ENCODE data around the gene TPP1.

TPP1 gene

DNA sequence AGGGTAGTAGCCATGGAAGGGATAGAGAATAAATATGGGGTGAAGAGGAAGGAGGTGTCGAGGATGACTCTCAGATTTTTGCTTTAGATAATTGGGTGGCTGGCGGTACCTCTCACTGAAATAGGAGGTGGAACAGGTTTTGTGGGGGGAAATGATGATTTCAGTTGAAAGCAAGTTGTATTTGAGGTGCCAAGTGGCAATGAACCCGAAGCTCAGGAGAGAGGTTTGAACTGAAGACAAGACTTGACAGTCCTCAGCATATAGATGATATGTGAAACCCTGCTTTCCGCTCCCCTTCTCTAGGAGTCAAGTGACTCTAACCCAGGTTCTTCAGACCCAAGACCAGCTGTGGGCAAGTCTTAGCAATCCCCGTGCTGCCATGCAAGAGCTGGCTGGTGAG lies 49.5 kb downstream of the TPP1 start:
- FAIRE-seq: no peak
- no peak for TF ChIP-seq POLR2A (IDR thresholded peaks at IDR 0.05; ENCODE audit: low read depth, low read length)
- no peak for DNase-seq (ENCODE audit: insufficient read length, low spot score)

DNA sequence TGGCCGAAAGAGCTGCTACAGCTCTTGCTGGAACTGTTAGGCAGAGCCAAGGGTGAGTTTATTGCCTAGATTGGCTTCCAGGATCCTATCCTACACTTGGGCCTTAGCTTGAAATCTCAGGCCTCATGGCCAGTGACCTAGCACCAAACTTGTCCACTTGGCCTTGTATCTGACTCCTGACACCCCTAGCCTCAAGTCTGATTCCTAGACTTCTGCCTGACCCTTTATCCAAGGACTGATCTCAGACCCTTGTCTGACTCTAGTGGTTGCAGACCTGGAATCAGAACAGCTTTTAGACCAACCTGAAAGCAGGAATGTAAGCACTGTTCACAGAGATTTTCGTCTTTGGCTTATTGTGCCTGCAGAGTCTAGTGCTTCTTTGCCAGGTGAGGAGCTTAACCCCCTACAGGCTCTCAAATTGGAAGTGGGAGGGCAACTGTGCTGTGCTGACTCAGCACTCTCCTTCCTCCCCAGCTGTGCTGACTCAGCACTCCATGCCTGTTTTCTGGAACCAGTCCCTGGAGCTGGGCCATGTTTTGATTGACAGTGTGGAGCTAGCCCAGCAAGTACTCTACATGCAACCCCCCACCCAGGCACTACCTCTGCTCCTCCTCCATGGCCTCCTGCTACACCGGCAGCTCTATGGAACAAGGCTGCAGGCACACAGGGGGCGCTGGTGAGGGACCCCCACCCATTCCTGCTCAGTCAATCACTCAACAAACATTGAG lies 50.9 kb downstream of the TPP1 start:
- DNase-seq (ENCODE audit: insufficient read length, low spot score) (peak; percentile 62), FAIRE-seq (no peak)
- no peak for TF ChIP-seq POLR2A (IDR thresholded peaks at IDR 0.05; ENCODE audit: low read depth, low read length)

DNA sequence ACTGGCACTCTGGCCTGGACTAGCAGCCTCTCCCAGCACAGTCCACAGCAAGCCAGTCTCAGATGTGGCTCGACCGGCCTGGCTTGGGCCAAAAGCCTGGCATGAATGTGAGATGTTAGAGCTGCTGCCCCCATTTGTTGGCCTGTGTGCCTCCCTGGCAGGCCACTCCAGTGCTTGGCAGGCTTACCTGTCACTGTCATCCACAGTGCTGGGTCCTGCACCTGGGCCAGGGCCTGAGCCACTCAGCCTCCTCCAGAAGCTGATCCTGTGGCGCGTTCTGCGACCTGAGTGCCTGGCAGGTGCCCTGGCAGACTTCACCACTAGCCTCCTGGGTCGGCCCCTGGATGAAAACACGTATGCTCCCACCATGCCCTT lies 51.9 kb downstream of the TPP1 start:
- DNase-seq (ENCODE audit: insufficient read length, low spot score) (no peak), FAIRE-seq (no peak)
- TF ChIP-seq POLR2A (IDR thresholded peaks at IDR 0.05; ENCODE audit: low read depth, low read length): no peak

DNA sequence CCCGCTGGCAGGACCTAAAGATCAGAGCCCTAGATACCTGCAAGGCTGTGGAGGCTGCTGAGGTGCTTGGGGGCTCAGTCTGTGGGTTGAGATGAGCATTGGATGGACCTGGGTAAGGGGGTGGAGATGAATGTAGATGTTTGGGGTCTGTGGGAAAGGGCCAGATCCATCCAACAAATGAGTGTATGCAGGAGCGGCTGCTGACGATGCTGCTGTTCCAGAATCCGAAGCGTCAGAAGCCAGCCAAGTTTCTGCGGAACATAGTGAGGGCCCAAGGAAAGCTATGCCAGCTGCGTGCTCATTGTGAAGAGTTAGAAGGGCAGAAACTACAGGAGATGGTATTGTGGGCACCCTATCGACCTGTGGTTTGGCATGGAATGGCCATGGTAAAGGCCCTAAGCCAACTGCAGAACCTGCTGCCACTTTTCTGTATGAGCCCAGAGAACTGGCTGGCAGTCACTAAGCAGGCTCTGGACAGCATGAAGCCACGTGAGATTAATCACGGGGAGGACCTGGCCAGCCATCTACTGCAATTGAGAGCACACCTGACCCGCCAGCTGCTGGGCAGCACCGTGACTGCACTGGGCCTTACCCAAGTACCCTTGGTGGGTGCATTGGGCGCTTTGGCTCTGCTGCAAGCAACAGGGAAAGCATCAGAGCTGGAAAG lies 52.4 kb downstream of the TPP1 start:
- no peak for DNase-seq (ENCODE audit: insufficient read length, low spot score)
- TF ChIP-seq POLR2A (IDR thresholded peaks at IDR 0.05; ENCODE audit: low read depth, low read length): no peak
- FAIRE-seq: no peak

DNA sequence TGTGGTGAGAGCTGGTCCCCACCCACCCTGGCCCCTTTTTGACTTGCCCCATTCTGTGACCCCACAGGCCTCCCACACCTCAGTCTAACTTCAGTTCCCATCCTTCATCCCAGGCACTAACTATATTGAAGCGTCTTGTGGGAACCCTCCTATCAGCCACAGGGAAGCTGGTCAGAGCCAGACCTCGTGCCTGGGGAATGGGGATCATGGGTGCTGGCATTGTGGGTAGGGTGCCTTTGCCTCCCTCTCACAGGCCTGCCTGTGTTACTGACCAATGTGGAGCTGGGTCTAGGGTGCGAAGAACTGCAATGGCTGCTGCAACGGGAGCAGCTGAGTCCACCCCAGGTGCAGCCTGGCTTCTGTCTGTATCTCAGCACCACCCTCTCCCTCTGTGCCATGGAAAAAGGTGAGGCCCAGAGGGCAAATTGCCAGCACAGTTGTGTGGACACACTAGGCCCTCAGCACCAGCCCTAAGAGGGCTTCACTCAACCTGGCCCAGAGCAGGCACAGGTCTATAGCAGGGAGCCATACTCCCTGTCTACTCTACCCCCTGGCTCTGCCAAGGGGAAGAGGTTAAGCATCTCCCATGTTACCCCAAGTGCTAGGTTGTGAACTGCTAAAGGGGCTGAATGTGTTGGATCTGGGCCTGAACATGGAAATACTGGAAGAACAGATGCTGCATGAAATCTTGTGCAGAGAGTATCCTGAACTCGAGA lies 53.1 kb downstream of the TPP1 start:
- FAIRE-seq (no peak), DNase-seq (ENCODE audit: insufficient read length, low spot score) (no peak)
- no peak for TF ChIP-seq POLR2A (IDR thresholded peaks at IDR 0.05; ENCODE audit: low read depth, low read length)

DNA sequence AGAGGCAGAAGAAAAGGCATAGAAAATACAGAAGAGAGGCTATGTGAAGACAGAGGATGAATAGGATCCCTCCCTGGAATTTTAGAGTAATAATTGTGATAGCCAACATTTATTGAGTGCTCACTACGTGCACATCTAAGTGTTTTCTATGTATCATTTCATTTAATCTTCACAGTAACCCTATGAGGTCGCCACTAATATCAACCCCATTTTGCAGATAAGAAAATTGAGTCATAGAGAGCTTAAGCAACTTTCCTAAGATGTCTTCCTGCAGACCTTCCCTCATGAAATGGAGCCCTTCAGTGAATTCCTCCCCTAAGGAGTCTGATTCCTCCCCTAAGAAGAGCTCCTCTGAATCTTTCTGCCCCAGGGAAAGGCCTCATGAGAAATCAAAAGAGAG lies 53.9 kb downstream of the TPP1 start:
- DNase-seq (ENCODE audit: insufficient read length, low spot score): no peak
- no peak for TF ChIP-seq POLR2A (IDR thresholded peaks at IDR 0.05; ENCODE audit: low read depth, low read length)
- no peak for FAIRE-seq

DNA sequence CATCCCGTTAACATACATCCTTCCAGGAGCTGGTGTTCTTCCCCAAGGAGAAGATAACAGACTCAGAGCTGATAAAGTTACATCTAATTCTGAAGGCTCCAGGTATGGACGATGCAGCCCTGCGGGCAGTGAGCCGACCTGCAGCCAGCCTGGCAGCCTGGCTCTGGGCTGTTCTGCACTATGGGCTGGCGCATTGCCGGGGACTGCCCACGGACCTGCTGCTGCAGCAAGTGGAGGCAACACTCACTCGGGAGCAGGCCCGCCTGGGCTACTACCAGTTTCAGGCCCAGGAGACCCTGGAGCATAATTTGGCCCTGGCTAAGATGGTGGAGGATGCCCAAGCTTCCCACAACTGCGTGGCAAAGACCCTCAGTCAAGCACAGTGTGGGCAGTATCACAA lies 55.6 kb downstream of the TPP1 start:
- DNase-seq (ENCODE audit: insufficient read length, low spot score) (no peak), FAIRE-seq (no peak)
- no peak for TF ChIP-seq POLR2A (IDR thresholded peaks at IDR 0.05; ENCODE audit: low read depth, low read length)

DNA sequence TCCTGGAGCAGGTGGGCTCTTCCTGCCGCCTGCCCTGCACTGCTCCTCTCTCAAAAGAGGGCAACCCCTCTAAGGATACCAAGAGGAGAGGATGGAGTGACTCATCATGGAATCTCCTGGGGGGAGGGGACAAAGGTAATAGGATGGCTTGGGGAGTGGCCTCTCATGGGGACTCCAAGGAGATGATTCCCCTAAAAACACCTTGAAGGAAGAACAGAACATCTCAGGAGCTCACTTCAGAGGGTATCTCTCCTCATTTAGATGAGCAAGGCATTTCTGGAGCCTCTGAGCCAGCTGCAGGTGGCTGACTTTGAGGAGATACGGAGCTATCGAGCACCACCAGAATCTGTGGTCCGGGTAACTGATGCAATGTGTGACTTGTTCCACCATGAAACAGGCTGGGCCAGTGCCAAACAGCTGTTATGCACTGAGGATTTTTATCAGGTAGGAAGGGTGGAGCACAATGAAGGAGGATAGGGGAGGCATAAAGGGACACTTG lies 56.1 kb downstream of the TPP1 start:
- no peak for TF ChIP-seq POLR2A (IDR thresholded peaks at IDR 0.05; ENCODE audit: low read depth, low read length)
- no peak for DNase-seq (ENCODE audit: insufficient read length, low spot score)
- no peak for FAIRE-seq
